Measurements from ENCODE around the gene KHNYN. TPM values are rescaled to one million over a fixed set of nuclear protein-coding genes. Genes with fewer than 3 reads are reported as not detected.

Gene KHNYN
- total RNA-seq, 1 experiment from 2014 or later, result 19.5 TPM

DNA sequence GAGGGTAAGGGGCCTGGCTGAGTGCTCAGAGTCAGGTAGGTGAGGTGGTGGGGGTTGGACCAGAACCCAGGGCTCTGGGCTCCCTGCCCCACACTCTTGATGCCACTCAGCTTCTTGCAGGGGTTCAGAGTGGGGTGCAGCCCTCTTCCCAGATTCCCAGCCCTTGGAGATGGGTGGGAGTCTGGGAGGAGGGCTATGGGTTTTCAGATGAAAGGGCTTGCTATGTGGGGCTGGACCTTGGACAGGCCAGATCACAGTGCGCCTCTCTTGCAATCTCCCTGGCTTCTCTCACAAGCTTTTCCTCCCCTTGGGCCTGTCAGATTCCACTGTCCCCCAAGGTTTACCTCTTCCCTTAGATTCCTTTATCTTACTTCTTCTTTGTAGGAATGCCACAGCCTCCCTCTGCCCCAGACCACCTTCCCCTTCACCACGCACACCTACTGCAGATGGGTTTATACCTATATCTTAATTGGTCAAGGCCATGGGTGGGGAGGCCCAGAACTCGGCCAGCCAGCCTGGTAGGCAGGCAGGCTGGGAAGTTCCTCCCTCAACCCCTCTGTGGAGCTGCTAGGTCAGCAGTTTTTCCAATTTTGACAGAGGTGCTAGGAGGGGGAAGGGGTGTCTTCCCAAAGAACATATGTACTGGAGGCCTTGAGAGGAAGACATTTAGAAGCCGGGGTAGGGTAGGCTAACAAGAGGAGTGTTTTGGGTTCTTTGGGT is 29.6 kb upstream of the KHNYN start:
- DNase-seq (ENCODE audit: low spot score), result no peak

GRCh38 chr14:24401810-24402702 is 27.7 kb upstream of the KHNYN start:
- no peak for DNase-seq (ENCODE audit: low spot score)

DNA sequence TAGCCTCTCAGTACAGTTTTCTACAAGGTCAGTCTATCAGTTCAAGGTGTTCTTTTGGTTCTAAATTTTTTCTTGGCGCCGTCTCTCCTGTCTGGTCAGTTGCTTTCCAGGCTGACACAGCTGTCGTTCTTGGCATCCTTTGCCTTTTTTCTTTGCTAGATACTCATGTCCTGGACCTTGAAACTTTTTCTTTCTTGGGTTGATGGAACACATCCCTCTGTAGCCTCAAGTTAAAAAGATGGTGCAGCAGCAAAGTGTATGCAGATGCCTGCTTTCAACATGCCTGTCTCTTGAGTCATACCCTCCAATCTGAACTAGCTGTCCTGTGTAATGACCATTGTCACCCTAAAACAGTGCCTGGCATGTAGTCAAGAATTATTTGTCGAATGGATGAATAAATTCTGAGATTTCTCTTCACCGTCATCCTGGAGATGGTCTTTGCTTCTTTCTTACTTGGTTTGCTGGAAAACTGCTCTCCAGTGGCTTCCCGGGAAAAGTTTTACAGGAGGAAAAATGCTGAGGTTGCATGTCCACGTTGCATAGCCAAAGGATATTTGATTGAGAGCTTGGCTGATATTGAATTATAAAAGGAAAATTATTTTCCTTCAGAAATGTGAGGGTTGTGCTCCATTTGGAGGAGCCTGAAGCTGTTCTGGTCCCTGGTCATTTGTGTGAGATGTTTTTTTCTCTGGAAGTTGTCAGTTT is 26.3 kb upstream of the KHNYN start:
- DNase-seq (ENCODE audit: low spot score), result no peak

- DNase-seq (ENCODE audit: low spot score), result no peak
Measured at GRCh38 chr14:24404814-24405213, 24.9 kb upstream of the KHNYN start.

GRCh38 chr14:24406416-24406815 is 23.3 kb upstream of the KHNYN start:
- DNase-seq (ENCODE audit: low spot score), result no peak

- no peak for DNase-seq (ENCODE audit: low spot score)
Measured at GRCh38 chr14:24407608-24408325, 22.0 kb upstream of the KHNYN start.

DNA sequence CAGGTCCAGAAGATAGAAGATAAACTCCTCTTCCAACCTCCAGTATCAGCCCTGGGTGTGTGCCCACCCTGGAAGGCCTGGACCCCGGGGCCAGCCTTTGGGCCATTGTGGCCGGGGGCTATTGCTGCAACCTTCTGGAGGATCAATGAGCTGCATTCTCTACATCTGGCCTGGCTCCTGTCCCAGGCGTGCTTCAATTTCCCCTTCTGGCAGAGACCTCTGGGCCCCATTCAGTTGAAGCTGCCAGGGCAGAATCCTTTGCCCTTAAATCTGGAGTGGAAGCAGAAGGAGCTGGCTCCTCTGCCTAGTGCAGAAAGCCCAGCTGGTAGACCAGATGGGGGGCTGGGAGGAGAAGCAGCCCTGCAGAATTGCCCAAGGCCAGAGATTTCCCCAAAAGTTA is 21.0 kb upstream of the KHNYN start:
- no peak for DNase-seq (ENCODE audit: low spot score)

DNA sequence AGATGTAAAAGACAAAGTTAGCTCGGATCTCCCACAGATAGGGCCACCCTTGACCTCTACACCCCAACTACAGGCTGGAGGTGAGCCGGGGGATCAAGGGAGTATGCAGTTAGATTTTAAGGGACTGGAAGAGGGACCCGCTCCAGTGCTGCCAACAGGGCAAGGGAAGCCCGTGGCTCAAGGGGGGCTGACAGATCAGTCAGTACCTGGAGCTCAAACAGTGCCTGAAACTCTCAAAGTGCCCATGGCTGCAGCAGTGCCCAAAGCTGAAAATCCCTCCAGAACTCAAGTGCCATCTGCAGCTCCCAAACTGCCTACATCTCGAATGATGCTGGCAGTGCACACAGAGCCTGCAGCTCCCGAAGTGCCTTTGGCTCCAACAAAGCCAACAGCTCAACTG is 20.6 kb upstream of the KHNYN start:
- no peak for DNase-seq (ENCODE audit: low spot score)

- DNase-seq (ENCODE audit: low spot score), result no peak
Measured at GRCh38 chr14:24409956-24410355, 19.8 kb upstream of the KHNYN start.

DNA sequence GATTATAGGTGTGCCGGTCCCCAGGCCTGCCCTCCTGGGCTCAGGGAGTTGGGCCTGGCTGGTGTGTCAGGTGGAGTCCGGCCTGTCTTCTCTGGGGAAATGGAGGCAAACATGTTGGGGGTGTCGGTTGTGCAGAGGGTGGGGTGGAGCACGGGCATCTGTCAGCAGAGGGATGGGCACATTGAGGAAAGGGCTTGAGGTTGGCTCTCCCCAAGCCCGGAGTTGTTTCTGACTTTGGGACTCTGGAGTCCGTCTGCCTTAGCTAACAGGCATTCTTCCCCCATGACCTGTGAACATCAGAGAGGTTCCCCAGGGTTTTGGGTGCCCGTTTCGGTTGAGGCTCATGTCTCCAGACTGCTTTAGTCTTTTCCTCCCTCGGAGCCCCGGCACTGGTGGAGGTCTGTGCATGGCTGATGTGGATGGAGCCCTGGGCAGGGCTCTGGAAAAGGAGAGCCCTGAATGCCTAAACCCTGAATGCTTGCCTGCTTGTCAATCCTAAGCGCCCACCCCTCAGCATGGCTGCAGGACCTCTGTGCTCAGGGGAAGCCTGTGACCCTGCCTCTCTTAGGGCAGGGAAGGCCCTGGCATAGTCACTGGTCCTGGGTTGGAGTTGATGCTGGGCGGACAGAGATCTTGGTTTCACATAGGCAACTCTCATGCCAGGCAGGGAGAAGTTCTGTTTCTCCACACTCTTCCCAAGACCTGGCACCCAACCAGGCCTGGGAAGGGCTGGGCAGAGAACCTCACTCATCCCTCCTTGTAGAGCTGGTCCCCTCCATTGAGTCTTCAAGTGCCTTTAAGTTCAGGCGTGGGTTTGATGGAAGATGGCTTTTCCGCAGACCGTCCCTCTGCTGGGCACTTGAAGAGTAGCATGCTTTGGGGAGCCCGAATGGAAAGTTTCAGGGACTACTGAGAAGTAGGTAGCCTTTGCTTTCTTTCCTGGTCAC is 18.0 kb upstream of the KHNYN start:
- DNase-seq (ENCODE audit: low spot score), result no peak

- no peak for DNase-seq (ENCODE audit: low spot score)
Measured at GRCh38 chr14:24414077-24414476, 15.7 kb upstream of the KHNYN start.

- DNase-seq (ENCODE audit: low spot score), result no peak
Measured at GRCh38 chr14:24414732-24415420, 14.9 kb upstream of the KHNYN start.

DNA sequence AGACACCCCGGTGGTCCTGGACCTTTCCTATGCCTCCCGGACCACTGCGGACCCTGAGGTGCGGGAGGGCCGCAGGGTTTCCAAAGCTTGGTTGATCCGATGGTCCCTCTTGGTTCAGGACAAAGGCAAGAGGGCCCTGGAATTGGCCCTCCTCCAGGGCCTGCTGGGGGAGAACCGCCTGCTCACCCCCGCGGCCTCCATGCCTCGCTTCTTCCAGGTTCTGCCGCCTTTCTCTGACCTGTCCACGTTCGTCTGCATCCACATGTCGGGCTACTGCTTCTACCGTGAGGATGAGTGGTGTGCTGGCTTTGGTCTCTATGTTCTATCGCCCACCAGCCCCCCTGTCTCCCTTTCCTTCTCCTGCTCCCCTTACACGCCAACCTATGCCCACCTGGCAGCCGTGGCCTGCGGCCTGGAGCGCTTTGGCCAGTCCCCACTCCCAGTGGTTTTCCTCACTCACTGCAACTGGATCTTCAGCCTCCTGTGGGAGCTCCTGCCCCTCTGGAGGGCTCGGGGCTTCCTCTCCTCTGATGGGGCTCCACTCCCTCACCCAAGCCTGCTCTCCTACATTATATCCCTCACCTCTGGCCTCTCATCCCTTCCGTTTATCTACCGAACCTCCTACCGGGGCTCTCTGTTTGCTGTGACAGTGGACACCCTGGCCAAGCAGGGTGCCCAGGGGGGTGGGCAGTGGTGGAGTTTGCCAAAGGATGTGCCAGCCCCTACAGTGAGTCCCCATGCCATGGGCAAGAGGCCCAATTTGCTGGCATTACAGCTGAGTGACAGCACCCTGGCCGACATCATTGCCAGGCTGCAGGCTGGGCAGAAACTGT is 14.1 kb upstream of the KHNYN start:
- no peak for DNase-seq (ENCODE audit: low spot score)

DNA sequence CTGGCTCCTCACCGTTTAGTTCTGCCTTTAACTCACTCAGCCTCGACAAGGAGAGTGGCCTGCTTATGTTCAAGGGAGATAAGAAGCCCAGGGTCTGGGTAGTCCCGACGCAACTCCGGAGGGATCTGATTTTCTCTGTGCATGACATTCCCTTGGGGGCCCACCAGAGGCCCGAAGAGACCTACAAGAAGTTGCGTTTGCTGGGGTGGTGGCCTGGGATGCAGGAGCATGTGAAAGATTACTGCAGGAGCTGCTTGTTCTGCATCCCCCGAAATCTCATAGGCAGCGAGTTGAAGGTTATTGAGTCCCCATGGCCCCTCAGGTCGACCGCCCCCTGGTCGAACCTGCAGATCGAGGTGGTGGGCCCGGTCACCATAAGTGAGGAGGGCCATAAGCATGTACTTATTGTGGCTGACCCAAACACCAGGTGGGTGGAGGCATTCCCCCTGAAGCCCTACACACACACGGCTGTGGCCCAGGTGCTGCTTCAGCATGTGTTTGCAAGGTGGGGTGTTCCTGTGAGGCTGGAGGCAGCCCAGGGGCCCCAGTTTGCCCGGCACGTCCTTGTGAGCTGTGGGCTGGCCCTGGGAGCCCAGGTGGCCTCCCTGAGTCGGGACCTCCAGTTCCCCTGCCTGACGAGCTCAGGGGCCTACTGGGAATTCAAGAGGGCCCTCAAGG is 13.4 kb upstream of the KHNYN start:
- no peak for DNase-seq (ENCODE audit: low spot score)

GRCh38 chr14:24416932-24417619 is 12.7 kb upstream of the KHNYN start:
- no peak for DNase-seq (ENCODE audit: low spot score)

DNA sequence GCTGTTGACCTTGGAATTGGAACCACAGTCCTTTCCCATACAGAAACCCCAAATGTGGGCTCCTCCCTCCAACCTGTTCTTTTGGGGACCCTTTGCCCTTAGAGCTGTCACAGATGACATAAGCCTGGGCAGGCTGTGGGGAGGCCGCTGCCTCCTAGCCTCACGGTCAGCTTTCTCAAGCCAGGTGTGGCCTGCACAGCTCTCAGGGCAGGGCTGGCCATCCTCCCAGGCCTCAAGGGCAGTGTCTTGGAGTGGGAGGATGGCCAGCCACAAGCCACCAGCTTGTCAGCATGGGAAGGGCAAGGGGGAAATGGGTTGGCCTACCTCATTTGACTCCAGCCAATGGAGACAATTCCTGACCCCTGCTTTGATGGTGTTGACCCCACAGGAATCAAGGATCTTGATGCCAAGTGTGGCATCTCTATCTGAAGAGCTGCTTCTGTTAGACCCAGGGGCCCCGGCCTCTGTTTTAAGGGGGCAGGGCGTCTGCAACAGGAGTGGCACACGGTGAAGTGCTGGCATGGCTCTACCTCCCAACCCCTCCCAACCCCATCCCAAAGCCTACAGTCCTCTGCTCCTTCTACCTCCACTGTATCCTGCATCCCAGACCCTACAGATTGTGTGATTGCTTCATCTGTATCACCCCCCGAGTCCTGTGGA is 11.8 kb upstream of the KHNYN start:
- no peak for DNase-seq (ENCODE audit: low spot score)

GRCh38 chr14:24418492-24418873 is 11.3 kb upstream of the KHNYN start:
- DNase-seq (ENCODE audit: low spot score), result no peak

All from A172 (cell line).